ENCODE results near the gene PARD3.

PARD3 gene

DNA sequence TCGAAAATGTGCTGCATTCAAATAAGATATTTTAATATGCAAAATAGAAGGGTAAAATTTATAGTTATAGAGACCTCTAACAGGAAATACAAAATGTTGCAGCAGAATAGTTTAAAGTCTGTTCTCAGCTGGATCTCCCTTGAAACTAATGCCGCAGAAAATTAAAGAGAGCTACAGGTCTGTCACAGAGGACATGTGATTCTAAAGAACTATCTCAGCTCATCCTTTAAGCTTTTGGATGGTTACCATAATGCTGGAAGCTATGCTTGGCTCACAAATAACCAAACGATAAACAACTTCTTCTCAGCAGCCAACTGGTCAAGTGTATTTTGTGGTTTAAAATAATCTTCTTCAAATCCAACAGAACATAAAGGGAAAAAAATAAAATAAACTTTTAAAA, 353.0 kb downstream of the PARD3 start:
- TF ChIP-seq TAF1 (IDR thresholded peaks at IDR 0.05; ENCODE audit: borderline replicate concordance, insufficient read depth, low read length) (no peak), POLR2AphosphoS5 (IDR thresholded peaks at IDR 0.05; ENCODE audit: low read depth, low read length) (no peak), SIN3A (IDR thresholded peaks at IDR 0.05; ENCODE audit: borderline replicate concordance, insufficient read depth, low read length) (no peak), FOXP2 (optimal IDR thresholded peaks at IDR 0.05; ENCODE audit: borderline replicate concordance, extremely low read depth, extremely low read length, insufficient read depth) (no peak), REST (IDR thresholded peaks at IDR 0.05; ENCODE audit: insufficient read depth in 1 of 2, low read depth in 2 of 2, low read length in 2 of 2) (no peak)

DNA sequence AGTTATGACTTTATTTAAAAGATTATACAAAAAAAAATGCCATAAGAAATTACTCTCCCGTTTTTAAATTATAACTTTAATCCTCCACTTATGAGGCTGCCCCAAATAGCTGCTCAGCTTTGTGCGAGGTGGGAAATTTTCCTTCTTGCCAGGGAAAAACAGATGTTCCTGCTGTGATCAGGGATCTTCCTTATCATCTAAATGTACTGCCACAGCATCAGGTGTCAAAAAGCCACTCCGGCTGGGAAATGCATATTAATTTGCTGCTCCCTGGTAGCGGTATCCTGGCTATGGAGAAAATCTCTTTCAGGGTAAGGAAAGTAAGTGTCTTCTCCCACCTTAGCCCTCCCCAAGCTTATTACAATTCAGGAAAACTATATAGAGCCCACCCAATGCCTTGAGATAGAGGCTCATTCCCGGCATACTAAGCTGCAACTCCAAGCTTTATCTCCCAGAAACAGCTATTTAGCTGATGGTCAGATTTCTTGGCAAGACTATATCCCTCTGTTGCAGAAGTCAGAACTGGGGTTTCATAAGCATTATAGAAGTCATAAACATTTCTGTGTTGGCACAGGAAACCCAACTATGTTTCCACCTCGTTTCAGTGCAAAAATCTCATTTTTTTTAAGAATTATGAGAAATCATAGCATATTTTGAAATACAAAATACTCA, 360.4 kb downstream of the PARD3 start:
- TF ChIP-seq POLR2AphosphoS5 (IDR thresholded peaks at IDR 0.05; ENCODE audit: low read depth, low read length), result no peak
- no peak for TF ChIP-seq SIN3A (IDR thresholded peaks at IDR 0.05; ENCODE audit: borderline replicate concordance, insufficient read depth, low read length)
- no peak for TF ChIP-seq FOXP2 (optimal IDR thresholded peaks at IDR 0.05; ENCODE audit: borderline replicate concordance, extremely low read depth, extremely low read length, insufficient read depth)
- TF ChIP-seq REST (IDR thresholded peaks at IDR 0.05; ENCODE audit: insufficient read depth in 1 of 2, low read depth in 2 of 2, low read length in 2 of 2), result no peak
- no peak for TF ChIP-seq TAF1 (IDR thresholded peaks at IDR 0.05; ENCODE audit: borderline replicate concordance, insufficient read depth, low read length)

GRCh38 chr10:34449836-34450235, 365.3 kb downstream of the PARD3 start:
- TF ChIP-seq SIN3A (IDR thresholded peaks at IDR 0.05; ENCODE audit: borderline replicate concordance, insufficient read depth, low read length), result no peak
- TF ChIP-seq POLR2AphosphoS5 (IDR thresholded peaks at IDR 0.05; ENCODE audit: low read depth, low read length), result no peak
- TF ChIP-seq REST (IDR thresholded peaks at IDR 0.05; ENCODE audit: insufficient read depth in 1 of 2, low read depth in 2 of 2, low read length in 2 of 2), result no peak
- no peak for TF ChIP-seq FOXP2 (optimal IDR thresholded peaks at IDR 0.05; ENCODE audit: borderline replicate concordance, extremely low read depth, extremely low read length, insufficient read depth)
- TF ChIP-seq TAF1 (IDR thresholded peaks at IDR 0.05; ENCODE audit: borderline replicate concordance, insufficient read depth, low read length), result no peak

DNA sequence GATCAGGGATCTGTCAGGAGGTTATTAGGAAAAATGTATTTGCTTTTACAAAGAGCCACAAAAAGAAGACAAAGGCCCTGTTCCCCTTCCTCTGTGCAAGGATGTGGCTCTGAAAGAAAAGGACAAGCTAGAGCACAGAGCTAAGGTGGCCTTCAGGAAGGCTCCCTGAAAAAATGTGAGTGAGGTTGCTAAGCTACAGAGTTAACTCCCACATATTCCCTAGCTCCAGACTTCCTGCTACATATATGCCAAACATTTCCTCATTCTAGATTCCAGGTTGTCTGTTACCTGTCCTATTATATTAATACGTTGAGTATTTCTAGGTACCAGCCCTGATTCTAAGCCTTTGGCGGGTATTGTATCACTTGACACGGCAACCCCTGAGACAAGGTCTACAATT, 369.0 kb downstream of the PARD3 start:
- TF ChIP-seq SIN3A (IDR thresholded peaks at IDR 0.05; ENCODE audit: borderline replicate concordance, insufficient read depth, low read length) (no peak), TAF1 (IDR thresholded peaks at IDR 0.05; ENCODE audit: borderline replicate concordance, insufficient read depth, low read length) (no peak), POLR2AphosphoS5 (IDR thresholded peaks at IDR 0.05; ENCODE audit: low read depth, low read length) (no peak), REST (IDR thresholded peaks at IDR 0.05; ENCODE audit: insufficient read depth in 1 of 2, low read depth in 2 of 2, low read length in 2 of 2) (no peak), FOXP2 (optimal IDR thresholded peaks at IDR 0.05; ENCODE audit: borderline replicate concordance, extremely low read depth, extremely low read length, insufficient read depth) (no peak)
